NB4 (cell line): Measurements from ENCODE around the gene UTP20.

Experiments used
- CTCF ChIP-seq: IDR thresholded peaks from one replicate; pipeline ENCODE4 v1.5.1; 2012; ENCODE audit warnings: low read depth, low read length
- MAX ChIP-seq: IDR thresholded peaks from 2 replicates; pipeline ENCODE4 v1.6.1; 2011; ENCODE audit warnings: low read depth, low read length
- MYC ChIP-seq: IDR thresholded peaks from 2 replicates; pipeline ENCODE4 v1.6.1; 2011; ENCODE audit warnings: low read depth, low read length
- POLR2A ChIP-seq: IDR thresholded peaks from 2 replicates; pipeline ENCODE4 v1.6.1; 2011; ENCODE audit warnings: mild to moderate bottlenecking; ENCODE audit not compliant: insufficient read length; ENCODE audit errors: extremely low read depth

- no peak for TF ChIP-seq CTCF
- no peak for TF ChIP-seq POLR2A
- no peak for TF ChIP-seq MAX
- no peak for TF ChIP-seq MYC
Measured at GRCh38 chr12:101297661-101298060, 17.8 kb downstream of the UTP20 start.
